SK-N-DZ (cell line): Measurements from ENCODE around the gene CHRNA1.

Experiments used
- DNase-seq: peaks from one replicate; pipeline ENCODE4 v3.0.0-alpha.2; 2015; ENCODE audit warnings: low spot score

Gene CHRNA1

GRCh38 chr2:174784316-174784715, 20.0 kb upstream of the CHRNA1 start:
- DNase-seq = no peak

- no peak for DNase-seq
Measured at GRCh38 chr2:174781996-174782395, 17.7 kb upstream of the CHRNA1 start.

- no peak for DNase-seq
Measured at GRCh38 chr2:174781298-174781697, 17.0 kb upstream of the CHRNA1 start.

- DNase-seq = no peak
Measured at GRCh38 chr2:174780856-174781255, 16.6 kb upstream of the CHRNA1 start.

GRCh38 chr2:174780191-174780840, 16.0 kb upstream of the CHRNA1 start:
- no peak for DNase-seq

GRCh38 chr2:174779361-174779928, 15.2 kb upstream of the CHRNA1 start:
- peak; percentile 23 for DNase-seq

- no peak for DNase-seq
Measured at GRCh38 chr2:174778085-174778981, 14.1 kb upstream of the CHRNA1 start.

GRCh38 chr2:174777347-174778084, 13.2 kb upstream of the CHRNA1 start:
- no peak for DNase-seq

- no peak for DNase-seq
Measured at GRCh38 chr2:174776675-174777074, 12.4 kb upstream of the CHRNA1 start.

- no peak for DNase-seq
Measured at GRCh38 chr2:174776223-174776622, 12.0 kb upstream of the CHRNA1 start.

- no peak for DNase-seq
Measured at GRCh38 chr2:174775571-174775980, 11.3 kb upstream of the CHRNA1 start.

- no peak for DNase-seq
Measured at GRCh38 chr2:174774886-174775285, 10.6 kb upstream of the CHRNA1 start.

GRCh38 chr2:174773215-174773614, 8.9 kb upstream of the CHRNA1 start:
- DNase-seq = no peak

- no peak for DNase-seq
Measured at GRCh38 chr2:174772472-174772801, 8.2 kb upstream of the CHRNA1 start.

- peak; percentile 94 for DNase-seq
Measured at GRCh38 chr2:174771631-174772471, 7.6 kb upstream of the CHRNA1 start.

GRCh38 chr2:174771136-174771535, 6.9 kb upstream of the CHRNA1 start:
- peak; percentile 97 for DNase-seq

GRCh38 chr2:174768557-174768956, 4.3 kb upstream of the CHRNA1 start:
- peak; percentile 77 for DNase-seq

- DNase-seq = no peak
Measured at GRCh38 chr2:174766271-174766670, 2.0 kb upstream of the CHRNA1 start.

- no peak for DNase-seq
Measured at GRCh38 chr2:174765576-174765975, 1.3 kb upstream of the CHRNA1 start.

GRCh38 chr2:174763780-174764179, 492 bp downstream of the CHRNA1 start:
- DNase-seq = no peak

GRCh38 chr2:174762464-174762863, 1.8 kb downstream of the CHRNA1 start:
- DNase-seq = no peak
